ENCODE results near the gene NAA15. TPM values are rescaled to one million over a fixed set of nuclear protein-coding genes. Genes with fewer than 3 reads are reported as not detected.

The NAA15 gene
- total RNA-seq, 4 donors from 2014 or later: 25.0 to 48.8 (median 37.2) TPM

- DNase-seq (no peak), ATAC-seq (no peak)
- in situ Hi-C loops (cut with MboI; ENCODE audit: low sequenced_read_pairs in 4 of 4): no loop called here
- intact Hi-C loops (cut with DNase I; ENCODE audit: low total_unique reads): no loop called here
- H3K4me1 ChIP-seq: no peaks in the 10 kb centered on the region
- H3K36me3 ChIP-seq: peaks cover 0 to 48% of the 10 kb centered on the region in 2 donors
- H3K4me3 ChIP-seq: no peak overlapping the region
- H3K27me3 ChIP-seq: no peaks in the 10 kb centered on the region
- H3K27ac ChIP-seq: no peak overlapping the region
- no peaks in the 10 kb centered on the region for H3K9me3 ChIP-seq
- TF ChIP-seq POLR2A (IDR thresholded peaks at IDR 0.05) (no peak), CTCF (IDR thresholded peaks at IDR 0.05 in 4 of 5, conservative IDR thresholded peaks at IDR 0.05 in 1 of 5) (no peak)
Measured at GRCh38 chr4:139389102-139389501, 87.8 kb downstream of the NAA15 start.

- ATAC-seq (no peak), DNase-seq (no peak)
- TF ChIP-seq CTCF (IDR thresholded peaks at IDR 0.05 in 4 of 5, conservative IDR thresholded peaks at IDR 0.05 in 1 of 5) (no peak), POLR2A (IDR thresholded peaks at IDR 0.05) (no peak)
- Histone ChIP-seq H3K9me3 (no peaks in the 10 kb centered on the region), H3K4me1 (no peaks in the 10 kb centered on the region), H3K27ac (no peak overlapping the region), H3K36me3 (peaks cover 0 to 46% of the 10 kb centered on the region in 2 donors), H3K4me3 (no peak overlapping the region), H3K27me3 (no peaks in the 10 kb centered on the region)
- in situ Hi-C loops (cut with MboI; ENCODE audit: low sequenced_read_pairs in 4 of 4) (no loop called here), intact Hi-C loops (cut with DNase I; ENCODE audit: low total_unique reads) (no loop called here)
Measured at GRCh38 chr4:139389991-139390390, 88.7 kb downstream of the NAA15 start.

- ATAC-seq (no peak), DNase-seq (no peak)
- H3K4me1 ChIP-seq: no peaks in the 10 kb centered on the region
- H3K36me3 ChIP-seq: peaks cover 0 to 30% of the 10 kb centered on the region in 2 donors
- no peaks in the 10 kb centered on the region for H3K27me3 ChIP-seq
- no peak overlapping the region for H3K4me3 ChIP-seq
- no peak overlapping the region for H3K27ac ChIP-seq
- TF ChIP-seq CTCF (IDR thresholded peaks at IDR 0.05 in 4 of 5, conservative IDR thresholded peaks at IDR 0.05 in 1 of 5) (no peak), POLR2A (IDR thresholded peaks at IDR 0.05) (no peak)
- intact Hi-C loops (cut with DNase I; ENCODE audit: low total_unique reads) (no loop called here), in situ Hi-C loops (cut with MboI; ENCODE audit: low sequenced_read_pairs in 4 of 4) (no loop called here)
- no peaks in the 10 kb centered on the region for H3K9me3 ChIP-seq
Measured at GRCh38 chr4:139391731-139392130, 90.4 kb downstream of the NAA15 start.

GRCh38 chr4:139392797-139393196, 91.5 kb downstream of the NAA15 start:
- in situ Hi-C loops (cut with MboI; ENCODE audit: low sequenced_read_pairs in 4 of 4): no loop called here
- Histone ChIP-seq H3K9me3 (no peaks in the 10 kb centered on the region), H3K4me1 (no peaks in the 10 kb centered on the region), H3K27me3 (no peaks in the 10 kb centered on the region), H3K27ac (no peak overlapping the region), H3K4me3 (no peak overlapping the region), H3K36me3 (peaks cover 0 to 23% of the 10 kb centered on the region in 2 donors)
- intact Hi-C loops (cut with DNase I; ENCODE audit: low total_unique reads): no loop called here
- TF ChIP-seq POLR2A (IDR thresholded peaks at IDR 0.05) (no peak), CTCF (IDR thresholded peaks at IDR 0.05 in 4 of 5, conservative IDR thresholded peaks at IDR 0.05 in 1 of 5) (no peak)
- DNase-seq (no peak), ATAC-seq (no peak)

GRCh38 chr4:139401368-139401767, 100.1 kb downstream of the NAA15 start:
- ATAC-seq (no peak), DNase-seq (no peak)
- in situ Hi-C loops (cut with MboI; ENCODE audit: low sequenced_read_pairs in 4 of 4) (no loop called here), intact Hi-C loops (cut with DNase I; ENCODE audit: low total_unique reads) (no loop called here)
- Histone ChIP-seq H3K4me1 (peaks cover 5 to 8% of the 10 kb centered on the region in 2 donors), H3K27ac (no peak overlapping the region), H3K9me3 (no peaks in the 10 kb centered on the region), H3K4me3 (no peak overlapping the region), H3K36me3 (no peaks in the 10 kb centered on the region), H3K27me3 (no peaks in the 10 kb centered on the region)
- TF ChIP-seq CTCF (IDR thresholded peaks at IDR 0.05 in 4 of 5, conservative IDR thresholded peaks at IDR 0.05 in 1 of 5): no peak
- no peak for TF ChIP-seq POLR2A (IDR thresholded peaks at IDR 0.05)

Measured in gastrocnemius medialis (tissue), 4 donors.